Neutrophil (primary cell): Measurements from ENCODE around the gene CDC42BPB.

ENCODE experiments used
- H3K27ac ChIP-seq: fragments of 200-600 bp; sonication (generic); 2 replicates; pipeline ENCODE4 v1.5.1; 2016; ENCODE audit warnings: mild to moderate bottlenecking, moderate library complexity
- H3K27me3 ChIP-seq: fragments of 200-600 bp; sonication (generic); 2 replicates; pipeline ENCODE4 v1.6.0; 2016; ENCODE audit warnings: mild to moderate bottlenecking
- H3K36me3 ChIP-seq: fragments of 200-600 bp; sonication (generic); 2 replicates; pipeline ENCODE4 v1.5.1; 2017
- H3K4me1 ChIP-seq, 2 experiments: fragments of 200-600 bp in 1 of 2; sonication (generic) in 1 of 2; 1 replicate in 1 of 2; 2 replicates in 1 of 2; pipeline versions ENCODE4 v1.5.1 to v1.6.1; 2013 to 2016; ENCODE audit warnings: low read depth in 1 of 2, low read length in 1 of 2, mild to moderate bottlenecking in 1 of 2, moderate library complexity in 1 of 2; ENCODE audit not compliant: control insufficient read depth in 1 of 2, insufficient read depth in 1 of 2
- H3K4me3 ChIP-seq, 2 experiments: fragments of 200-600 bp in 1 of 2; sonication (generic) in 1 of 2; 1 replicate in 1 of 2; 2 replicates in 1 of 2; pipeline ENCODE4 v1.5.1; 2013 to 2016; ENCODE audit warnings: low read depth in 1 of 2, low read length in 1 of 2, mild to moderate bottlenecking in 1 of 2, moderate library complexity in 1 of 2
- H3K9me3 ChIP-seq: fragments of 200-600 bp; sonication (generic); 2 replicates; pipeline ENCODE4 v1.5.1; 2016
- TF ChIP-seq, protein P1 (sequence below): fragments of 200-600 bp; sonication (generic); IDR thresholded peaks from 2 replicates; pipeline ENCODE4 v1.5.1; 2016; ENCODE audit warnings: antibody characterized with exemption

CDC42BPB gene

DNA sequence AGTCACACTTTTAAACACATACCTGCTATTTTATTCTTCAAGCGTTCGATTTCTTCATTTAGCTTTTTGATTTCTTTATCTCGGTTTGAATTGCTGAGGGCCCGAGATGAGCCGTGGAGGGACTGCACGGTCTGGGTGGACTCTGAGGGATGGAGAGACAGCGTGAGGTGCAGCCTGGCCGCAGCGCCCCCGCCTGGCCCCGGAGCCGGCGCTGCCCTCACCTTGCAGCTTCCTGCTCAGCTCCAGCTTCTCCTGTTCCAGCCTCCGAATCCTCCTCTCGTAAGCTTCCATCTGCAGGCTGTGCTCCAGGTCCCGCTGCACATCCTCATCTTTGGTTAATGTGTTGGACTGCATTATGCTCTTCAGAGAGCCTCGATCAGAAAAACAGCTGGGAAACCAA is 81.7 kb downstream of the CDC42BPB start:
- no peaks in the 10 kb centered on the region for H3K4me1 ChIP-seq
- no peak overlapping the region for H3K4me3 ChIP-seq
- no peaks in the 10 kb centered on the region for H3K36me3 ChIP-seq
- TF ChIP-seq, protein P1, sequence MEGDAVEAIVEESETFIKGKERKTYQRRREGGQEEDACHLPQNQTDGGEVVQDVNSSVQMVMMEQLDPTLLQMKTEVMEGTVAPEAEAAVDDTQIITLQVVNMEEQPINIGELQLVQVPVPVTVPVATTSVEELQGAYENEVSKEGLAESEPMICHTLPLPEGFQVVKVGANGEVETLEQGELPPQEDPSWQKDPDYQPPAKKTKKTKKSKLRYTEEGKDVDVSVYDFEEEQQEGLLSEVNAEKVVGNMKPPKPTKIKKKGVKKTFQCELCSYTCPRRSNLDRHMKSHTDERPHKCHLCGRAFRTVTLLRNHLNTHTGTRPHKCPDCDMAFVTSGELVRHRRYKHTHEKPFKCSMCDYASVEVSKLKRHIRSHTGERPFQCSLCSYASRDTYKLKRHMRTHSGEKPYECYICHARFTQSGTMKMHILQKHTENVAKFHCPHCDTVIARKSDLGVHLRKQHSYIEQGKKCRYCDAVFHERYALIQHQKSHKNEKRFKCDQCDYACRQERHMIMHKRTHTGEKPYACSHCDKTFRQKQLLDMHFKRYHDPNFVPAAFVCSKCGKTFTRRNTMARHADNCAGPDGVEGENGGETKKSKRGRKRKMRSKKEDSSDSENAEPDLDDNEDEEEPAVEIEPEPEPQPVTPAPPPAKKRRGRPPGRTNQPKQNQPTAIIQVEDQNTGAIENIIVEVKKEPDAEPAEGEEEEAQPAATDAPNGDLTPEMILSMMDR: no peak
- H3K27me3 ChIP-seq: peaks cover 5% of the 10 kb centered on the region
- H3K27ac ChIP-seq: no peak overlapping the region
- H3K9me3 ChIP-seq: no peaks in the 10 kb centered on the region

- H3K36me3 ChIP-seq: no peaks in the 10 kb centered on the region
- H3K27me3 ChIP-seq: peaks cover 5% of the 10 kb centered on the region
- no peaks in the 10 kb centered on the region for H3K4me1 ChIP-seq
- H3K27ac ChIP-seq: no peak overlapping the region
- H3K9me3 ChIP-seq: no peaks in the 10 kb centered on the region
- TF ChIP-seq, protein P1: no peak
- H3K4me3 ChIP-seq: no peak overlapping the region
Observed at GRCh38 chr14:102973706-102974285, 83.6 kb downstream of the CDC42BPB start.

DNA sequence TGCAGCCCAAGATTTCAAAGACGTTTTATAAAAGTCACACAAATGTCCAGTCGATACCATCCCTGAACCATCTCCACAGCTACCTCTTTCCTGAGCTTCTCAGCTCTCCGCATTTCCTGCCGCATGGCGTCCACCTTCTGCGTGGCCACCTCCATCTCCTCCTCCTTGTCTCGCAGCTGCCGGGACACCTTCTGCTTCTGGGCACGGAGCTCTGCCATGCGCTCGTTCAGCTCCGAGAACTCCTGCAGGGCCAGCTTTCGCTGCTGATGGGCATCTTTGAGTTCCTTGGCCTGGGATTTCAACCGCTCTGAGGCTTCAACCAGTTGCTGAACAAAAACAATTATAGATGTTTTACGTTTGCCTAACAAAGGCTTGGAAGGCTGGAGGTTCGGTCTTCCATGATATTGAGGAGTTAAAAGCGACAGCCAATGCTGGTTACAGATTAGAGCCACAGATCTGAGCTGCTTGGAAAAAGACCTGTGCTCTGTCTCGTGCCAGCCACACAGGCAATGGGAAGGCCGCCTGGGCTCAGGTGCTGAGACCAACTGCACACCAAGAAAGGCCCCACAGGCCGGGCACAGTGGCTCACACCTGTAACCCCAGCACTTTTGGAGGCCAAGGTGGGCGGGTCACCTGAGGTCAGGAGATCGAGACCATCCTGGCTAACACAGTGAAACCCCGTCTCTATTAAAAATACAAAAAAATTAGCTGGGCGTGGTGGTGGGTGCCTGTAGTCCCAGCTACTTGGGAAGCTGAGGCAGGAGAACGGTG is 85.3 kb downstream of the CDC42BPB start:
- TF ChIP-seq, protein P1: no peak
- no peaks in the 10 kb centered on the region for H3K36me3 ChIP-seq
- no peak overlapping the region for H3K4me3 ChIP-seq
- H3K27me3 ChIP-seq: peaks cover 5% of the 10 kb centered on the region
- no peaks in the 10 kb centered on the region for H3K9me3 ChIP-seq
- no peaks in the 10 kb centered on the region for H3K4me1 ChIP-seq
- no peak overlapping the region for H3K27ac ChIP-seq

- H3K9me3 ChIP-seq: no peaks in the 10 kb centered on the region
- H3K36me3 ChIP-seq: no peaks in the 10 kb centered on the region
- TF ChIP-seq, protein P1: no peak
- H3K27ac ChIP-seq: no peak overlapping the region
- H3K4me3 ChIP-seq: no peak overlapping the region
- H3K27me3 ChIP-seq: peaks cover 5% of the 10 kb centered on the region
- H3K4me1 ChIP-seq: no peaks in the 10 kb centered on the region
Observed at GRCh38 chr14:102971314-102971713, 86.0 kb downstream of the CDC42BPB start.

GRCh38 chr14:102970496-102970895 is 86.9 kb downstream of the CDC42BPB start:
- TF ChIP-seq, protein P1: no peak
- Histone ChIP-seq H3K4me3 (no peak overlapping the region), H3K27ac (no peak overlapping the region), H3K27me3 (peaks cover 5% of the 10 kb centered on the region), H3K4me1 (no peaks in the 10 kb centered on the region), H3K36me3 (no peaks in the 10 kb centered on the region), H3K9me3 (no peaks in the 10 kb centered on the region)
